MG63 (cell line): ENCODE data around the gene EEF1G. TPM values are rescaled to one million over a fixed set of nuclear protein-coding genes. Genes with fewer than 3 reads are reported as not detected.
A peak's percentile ranks its signal among the peaks of the same experiment; 100 is the strongest.
"Not testable (repeated sequence)": the region's sequence is repeated elsewhere in the genome, so short reads cannot be mapped to it uniquely, and the experiment has no call there.

ENCODE experiments used
- DNase-seq: peaks from one replicate; pipeline ENCODE4 v3.0.0-alpha.2; 2020
- H3K27me3 ChIP-seq: fragments of 250-450 bp; sonication (Bioruptor Pico); 2 replicates; pipeline ENCODE4 v1.5.1; 2020; ENCODE audit warnings: mild to moderate bottlenecking, moderate library complexity
- H3K36me3 ChIP-seq: fragments of 250-450 bp; sonication (Bioruptor Pico); 2 replicates; pipeline ENCODE4 v1.5.1; 2020; ENCODE audit warnings: mild to moderate bottlenecking, moderate library complexity
- H3K4me3 ChIP-seq: fragments of 250-450 bp; sonication (Bioruptor Pico); 2 replicates; pipeline ENCODE4 v1.5.1; 2020; ENCODE audit warnings: mild to moderate bottlenecking, moderate library complexity
- H3K9me3 ChIP-seq: fragments of 250-450 bp; sonication (Bioruptor Pico); 2 replicates; pipeline ENCODE4 v1.5.1; 2020; ENCODE audit warnings: mild to moderate bottlenecking, moderate library complexity
- total RNA-seq: library from RNA; depleted of rRNA; stranded (reverse); fragments of >200 nt; shearing (Covaris generic); gene quantifications from 2 replicates; pipeline ENCODE4 v1.2.3, GENCODE V29; 2014; ENCODE audit warnings: low replicate concordance

EEF1G gene
- total RNA-seq, 1 experiment from 2014 or later = 3,577 TPM

DNA sequence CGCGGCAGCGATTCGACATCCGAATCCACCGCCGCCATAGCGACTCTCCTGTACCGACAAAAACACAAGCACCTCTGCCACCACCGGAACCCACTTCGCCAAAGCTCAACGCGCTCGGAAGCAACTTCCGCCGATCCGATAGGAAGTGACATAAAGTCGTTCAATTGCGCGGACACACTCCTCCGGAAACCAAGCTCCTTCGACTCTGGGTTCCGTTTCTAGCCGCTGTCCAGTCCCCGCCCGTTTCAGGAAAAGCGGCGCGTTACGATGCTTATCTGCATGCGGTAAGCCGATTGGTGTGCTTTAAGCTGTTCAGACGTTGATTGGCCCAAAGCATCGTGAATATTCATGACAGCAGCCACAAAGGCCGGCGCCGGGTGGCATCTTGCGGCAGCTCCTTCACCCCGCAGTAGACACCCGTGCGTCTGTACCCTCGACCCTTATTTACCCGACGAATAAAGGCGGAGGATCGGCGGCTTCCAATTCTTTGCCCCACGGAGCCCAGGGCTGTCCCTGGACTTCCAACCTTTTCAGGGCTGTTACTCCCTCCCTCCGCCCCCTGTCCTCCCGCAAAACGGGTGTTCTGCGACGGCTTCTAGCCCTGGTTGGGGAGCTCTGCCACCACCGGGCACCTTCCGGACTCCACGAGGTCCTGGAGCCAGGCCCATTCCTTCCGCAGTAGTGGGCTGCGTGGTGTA, 17.9 kb upstream of the EEF1G start, which contains the start of gene TUT1:
Gene TUT1 (minus strand): TSS at position 76 of the 698 bp plus-strand sequence. CDS start 38 bp downstream, at position 38.
- Histone ChIP-seq H3K9me3 (no peaks in the 10 kb centered on the region), H3K36me3 (peaks cover 55% of the 10 kb centered on the region)

DNA sequence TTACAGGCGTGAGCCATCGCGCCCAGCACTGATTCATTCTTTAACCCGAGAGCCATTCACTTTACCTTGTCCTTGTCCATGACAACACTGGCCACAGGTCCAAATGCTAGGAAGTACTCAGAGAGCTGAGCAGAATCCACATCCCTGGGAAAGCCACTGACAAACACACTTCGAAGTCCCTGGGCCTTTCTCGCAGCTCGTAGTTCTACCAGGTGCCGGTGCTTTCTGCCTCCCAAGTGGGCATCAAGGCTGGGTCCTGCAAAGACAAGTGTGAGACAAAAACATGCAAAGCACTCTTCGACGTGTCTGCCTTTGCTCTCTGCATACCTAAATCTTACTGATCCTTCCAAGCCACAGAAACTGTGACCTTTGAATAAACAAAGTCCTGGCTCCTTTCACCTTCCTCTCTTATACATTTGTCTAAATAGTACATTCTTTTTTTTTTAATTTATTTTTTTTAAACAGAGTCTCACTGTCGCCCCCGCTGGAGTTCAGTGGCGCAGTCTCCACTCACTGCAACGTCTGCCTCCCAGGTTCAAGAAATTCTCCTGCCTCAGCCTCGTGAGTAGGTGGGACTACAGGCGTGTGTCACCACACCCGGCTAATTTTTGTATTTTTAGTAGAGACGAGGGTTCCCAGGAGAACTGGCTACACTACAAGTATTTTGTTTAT, 15.4 kb upstream of the EEF1G start:
- no peak overlapping the region for H3K4me3 ChIP-seq
- no peak for DNase-seq
- H3K27me3 ChIP-seq = no peaks in the 10 kb centered on the region
- no peaks in the 10 kb centered on the region for H3K9me3 ChIP-seq
- H3K36me3 ChIP-seq = peaks cover 50% of the 10 kb centered on the region

More for the DNA sequence above, 17.9 kb upstream of the EEF1G start, which contains the start of gene TUT1:
- DNase-seq = peak; percentile 95
- Histone ChIP-seq H3K27me3 (no peaks in the 10 kb centered on the region), H3K4me3 (peak within 1 kb of the TSS; percentile 92)

DNA sequence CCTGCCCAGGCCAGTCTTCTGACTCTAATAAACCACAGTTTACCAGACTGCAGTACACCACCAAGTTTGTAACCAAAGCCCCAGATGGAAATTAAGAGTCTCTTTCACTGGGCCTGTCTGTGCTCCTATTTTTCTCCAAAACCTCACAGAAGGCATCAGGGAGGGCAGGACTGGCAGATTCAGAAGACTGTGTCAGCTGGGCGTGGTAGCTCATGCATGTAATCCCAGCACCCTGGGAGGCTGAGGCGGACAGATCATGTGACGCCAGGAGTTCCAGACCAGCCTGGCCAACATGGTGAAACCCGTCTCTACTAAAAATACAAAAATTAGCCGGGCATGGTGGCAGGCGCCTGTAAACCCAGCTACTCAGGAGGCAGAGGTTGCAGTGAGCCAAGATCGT, 11.7 kb upstream of the EEF1G start:
- not testable (repeated sequence) for H3K9me3 ChIP-seq, DNase-seq, H3K27me3 ChIP-seq, H3K4me3 ChIP-seq
- H3K36me3 ChIP-seq = peaks cover 48% of the 10 kb centered on the region

DNA sequence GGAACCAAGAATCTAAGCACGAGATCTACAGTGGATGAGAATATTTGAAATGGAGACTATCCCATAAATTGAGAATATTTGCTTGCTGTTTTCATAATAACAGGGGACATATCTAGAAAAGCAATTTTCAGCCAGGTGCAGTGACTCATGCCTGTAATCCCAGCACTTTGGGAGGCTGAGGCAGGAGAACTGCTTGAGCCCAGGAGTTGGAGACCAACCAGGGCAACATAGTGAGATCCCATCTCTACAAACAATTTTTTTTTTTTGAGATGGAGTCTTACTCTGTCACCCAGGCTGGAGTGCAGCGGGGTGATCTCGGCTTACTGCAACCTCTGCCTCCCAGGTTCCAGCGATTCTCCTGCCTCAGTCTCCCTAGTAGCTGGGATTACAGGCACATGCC, 8.0 kb upstream of the EEF1G start:
- not testable (repeated sequence) for DNase-seq, H3K4me3 ChIP-seq, H3K9me3 ChIP-seq, H3K27me3 ChIP-seq
- H3K36me3 ChIP-seq = peaks cover 37% of the 10 kb centered on the region

DNA sequence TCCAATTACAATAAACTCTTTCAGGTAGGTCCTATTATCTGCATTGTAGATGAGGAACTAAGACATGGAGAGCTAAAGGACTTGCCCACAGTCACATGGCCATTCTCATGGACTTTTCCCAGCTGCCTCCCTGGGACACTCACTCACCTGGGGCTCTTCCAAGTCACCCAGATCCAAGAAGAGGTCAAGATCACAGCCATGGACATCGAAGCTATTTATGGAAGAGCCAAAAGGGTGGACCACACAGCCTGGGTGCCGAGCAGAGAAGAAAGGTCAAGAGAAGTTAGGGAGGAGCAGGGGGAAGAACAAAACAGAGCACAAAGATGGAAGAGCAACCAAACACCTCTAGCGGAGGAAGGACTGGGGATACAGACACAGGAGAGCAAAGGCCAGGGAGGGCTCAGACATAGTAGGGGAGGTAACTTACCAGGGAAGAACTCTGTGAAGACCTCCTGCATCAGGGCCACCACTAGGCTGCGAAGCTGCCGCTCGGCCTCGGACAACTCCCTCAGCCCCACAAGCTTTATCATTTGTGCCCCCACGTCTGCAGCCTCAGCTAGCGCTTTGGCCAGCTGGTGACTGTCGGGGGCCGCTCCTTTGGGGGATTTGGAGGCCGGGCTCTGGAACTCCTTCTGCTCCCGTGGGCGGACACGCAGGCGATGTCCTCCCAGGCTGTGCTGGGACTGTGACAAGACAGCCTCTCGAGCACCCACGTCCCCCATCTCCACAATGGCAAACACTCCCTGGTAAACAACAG, 7.4 kb upstream of the EEF1G start:
- no peak for DNase-seq
- Histone ChIP-seq H3K4me3 (no peak overlapping the region), H3K9me3 (no peaks in the 10 kb centered on the region), H3K27me3 (no peaks in the 10 kb centered on the region), H3K36me3 (peaks cover 40% of the 10 kb centered on the region)

DNA sequence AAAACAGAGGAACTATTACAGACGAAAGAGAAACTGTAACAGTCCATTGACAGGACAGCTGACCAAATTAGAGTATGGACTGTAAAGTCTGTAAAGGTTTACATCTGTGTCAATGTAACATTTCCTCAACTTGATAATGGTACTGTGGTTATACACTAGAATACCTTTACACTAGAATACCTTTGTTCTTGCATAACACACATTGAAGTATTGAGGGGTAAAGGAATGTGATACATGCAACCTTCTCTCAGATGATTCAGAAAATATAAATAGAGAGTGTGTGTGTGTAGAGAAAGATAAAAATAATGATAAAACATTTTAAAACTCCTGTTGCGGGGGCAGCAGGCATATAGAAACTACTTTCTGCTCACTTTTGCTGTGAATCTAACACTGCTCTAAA, 5.6 kb upstream of the EEF1G start:
- H3K4me3 ChIP-seq = no peak overlapping the region
- DNase-seq = no peak
- H3K36me3 ChIP-seq = peaks cover 48% of the 10 kb centered on the region
- H3K9me3 ChIP-seq = no peaks in the 10 kb centered on the region
- H3K27me3 ChIP-seq = no peaks in the 10 kb centered on the region

DNA sequence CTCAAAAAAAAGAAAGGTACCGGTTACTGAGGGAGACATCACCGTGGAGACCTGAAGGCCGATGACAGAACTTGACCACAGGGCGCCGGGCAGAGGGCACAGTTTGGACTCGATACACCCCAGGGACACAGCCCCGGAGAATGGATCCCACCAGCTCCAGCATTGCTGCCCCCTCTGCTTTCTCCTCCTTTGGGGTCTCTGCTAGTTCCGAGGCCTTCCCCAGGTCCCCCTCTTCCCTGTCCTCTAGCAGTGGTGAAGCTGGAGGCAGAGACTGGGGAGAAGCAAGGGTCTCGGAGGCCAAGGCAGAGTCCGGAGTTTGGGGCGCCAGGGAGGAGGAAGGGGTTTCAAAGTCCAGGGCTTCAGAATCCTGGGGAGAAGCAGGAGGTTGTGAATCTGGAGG, 4.8 kb upstream of the EEF1G start:
- no peak for DNase-seq
- Histone ChIP-seq H3K4me3 (no peak overlapping the region), H3K9me3 (no peaks in the 10 kb centered on the region), H3K36me3 (peaks cover 50% of the 10 kb centered on the region), H3K27me3 (no peaks in the 10 kb centered on the region)

DNA sequence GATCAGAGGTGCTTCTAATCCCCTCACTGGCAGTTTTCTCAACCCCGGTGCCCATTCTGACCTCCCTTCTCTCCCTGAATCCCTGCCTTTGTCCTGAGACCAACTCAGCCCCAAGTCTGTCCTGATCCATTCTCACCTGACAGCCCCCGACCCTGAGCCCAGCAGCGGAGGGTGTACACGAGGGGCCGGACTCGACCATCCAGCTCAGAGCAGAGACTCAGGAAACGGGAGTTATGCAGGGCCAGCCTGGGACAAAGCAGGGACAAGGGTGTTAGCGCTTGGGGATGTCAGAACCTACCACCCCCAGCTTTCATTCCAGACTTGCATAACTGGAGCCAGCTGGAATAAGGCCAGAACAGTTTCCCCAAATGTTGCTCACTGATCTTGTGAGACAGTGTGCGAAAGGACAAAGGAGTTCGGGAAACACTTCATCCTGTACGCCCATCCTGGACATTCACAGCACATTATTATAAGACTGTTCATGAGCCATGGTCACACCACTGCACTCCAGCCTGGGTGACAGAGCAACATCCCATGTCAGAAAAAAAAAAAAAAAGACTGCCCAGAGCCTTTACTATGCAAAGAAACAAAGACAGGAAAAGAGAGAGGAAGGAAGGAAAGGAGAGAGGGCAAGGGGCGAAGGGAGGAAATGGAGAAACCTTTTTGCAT, 3.5 kb upstream of the EEF1G start:
- DNase-seq = no peak
- Histone ChIP-seq H3K27me3 (no peaks in the 10 kb centered on the region), H3K4me3 (no peak overlapping the region), H3K9me3 (no peaks in the 10 kb centered on the region), H3K36me3 (peaks cover 60% of the 10 kb centered on the region)

DNA sequence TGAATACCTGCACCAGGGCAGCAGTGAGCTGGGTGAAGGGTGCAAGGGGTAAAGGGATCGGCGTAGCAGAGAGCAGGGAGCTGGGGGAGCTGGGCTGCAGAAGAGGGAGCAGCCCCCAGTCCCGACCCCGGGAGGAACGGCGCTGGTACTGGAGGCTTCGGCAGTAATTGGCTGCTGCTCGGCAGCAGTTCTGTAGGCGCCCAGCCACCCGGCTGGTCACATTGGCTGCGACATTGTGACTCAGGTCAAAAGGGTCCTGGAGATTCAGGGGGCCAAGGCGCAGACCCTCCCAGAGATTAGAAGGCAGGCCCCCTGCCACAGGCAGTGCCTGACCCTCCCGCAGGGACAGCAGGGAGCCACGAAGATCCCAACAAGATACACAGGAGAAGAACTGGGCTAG, 2.1 kb upstream of the EEF1G start:
- Histone ChIP-seq H3K4me3 (no peak overlapping the region), H3K9me3 (no peaks in the 10 kb centered on the region), H3K36me3 (peaks cover 63% of the 10 kb centered on the region), H3K27me3 (no peaks in the 10 kb centered on the region)
- DNase-seq = no peak

DNA sequence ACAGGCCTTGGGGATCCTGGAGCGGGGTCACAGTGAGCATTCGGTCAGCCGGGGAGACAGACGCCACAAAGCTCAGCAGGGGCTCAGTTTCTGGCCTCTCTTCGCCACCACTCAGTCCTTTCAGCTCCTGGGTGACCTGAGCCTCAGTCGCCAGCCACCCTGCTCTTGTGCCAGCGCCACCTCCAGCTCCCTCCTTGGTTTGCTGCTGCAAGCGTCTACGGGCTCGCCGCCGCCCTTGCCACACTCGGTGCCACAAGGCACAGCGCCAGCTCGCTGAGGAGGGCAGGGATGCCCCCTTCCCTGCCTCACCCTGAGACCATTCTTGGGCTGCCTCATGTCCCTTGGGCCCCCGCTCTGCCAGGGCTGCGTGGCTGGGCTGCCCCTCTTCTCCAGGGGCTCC, 1.5 kb upstream of the EEF1G start:
- peaks cover 69% of the 10 kb centered on the region for H3K36me3 ChIP-seq
- H3K9me3 ChIP-seq = no peaks in the 10 kb centered on the region
- no peaks in the 10 kb centered on the region for H3K27me3 ChIP-seq
- DNase-seq = no peak
- H3K4me3 ChIP-seq = peak overlapping the region; percentile 82

DNA sequence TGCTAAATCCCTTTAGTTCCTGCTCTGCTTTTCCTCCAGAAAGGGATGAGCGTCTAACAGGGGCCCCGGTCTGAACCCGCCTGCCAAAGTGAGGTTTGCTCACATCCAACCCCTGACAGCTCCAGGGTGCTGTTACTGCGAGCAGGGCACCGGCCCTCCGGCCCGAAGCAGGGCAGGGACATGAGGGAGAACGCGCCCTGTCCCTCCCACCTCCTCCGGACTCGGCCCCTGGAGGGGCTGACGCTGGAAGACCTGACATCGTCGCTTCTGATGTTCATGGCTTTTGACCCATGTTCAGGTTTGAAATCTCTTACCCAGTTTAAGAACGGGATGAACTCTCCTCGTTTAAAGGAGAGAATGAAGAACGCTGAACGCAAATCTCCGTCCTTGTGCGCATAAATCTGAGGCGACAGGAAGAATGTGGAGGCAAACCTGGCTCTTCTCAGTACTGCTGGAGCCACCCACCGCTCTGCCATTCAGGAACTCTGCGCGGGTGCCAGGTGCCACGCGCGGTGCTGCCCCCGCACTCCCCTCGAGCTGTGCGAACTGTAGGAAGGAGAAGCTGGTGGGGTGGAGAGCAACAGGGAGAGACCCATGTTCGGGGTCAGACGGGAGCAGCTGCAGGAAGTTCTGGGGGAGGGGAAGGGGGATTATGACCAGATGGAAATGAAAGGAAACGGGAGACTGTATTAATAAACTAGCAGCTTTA, 826 bp upstream of the EEF1G start:
- DNase-seq = no peak
- H3K27me3 ChIP-seq = no peaks in the 10 kb centered on the region
- peaks cover 72% of the 10 kb centered on the region for H3K36me3 ChIP-seq
- H3K9me3 ChIP-seq = no peaks in the 10 kb centered on the region
- peak overlapping the region; percentile 82 for H3K4me3 ChIP-seq

DNA sequence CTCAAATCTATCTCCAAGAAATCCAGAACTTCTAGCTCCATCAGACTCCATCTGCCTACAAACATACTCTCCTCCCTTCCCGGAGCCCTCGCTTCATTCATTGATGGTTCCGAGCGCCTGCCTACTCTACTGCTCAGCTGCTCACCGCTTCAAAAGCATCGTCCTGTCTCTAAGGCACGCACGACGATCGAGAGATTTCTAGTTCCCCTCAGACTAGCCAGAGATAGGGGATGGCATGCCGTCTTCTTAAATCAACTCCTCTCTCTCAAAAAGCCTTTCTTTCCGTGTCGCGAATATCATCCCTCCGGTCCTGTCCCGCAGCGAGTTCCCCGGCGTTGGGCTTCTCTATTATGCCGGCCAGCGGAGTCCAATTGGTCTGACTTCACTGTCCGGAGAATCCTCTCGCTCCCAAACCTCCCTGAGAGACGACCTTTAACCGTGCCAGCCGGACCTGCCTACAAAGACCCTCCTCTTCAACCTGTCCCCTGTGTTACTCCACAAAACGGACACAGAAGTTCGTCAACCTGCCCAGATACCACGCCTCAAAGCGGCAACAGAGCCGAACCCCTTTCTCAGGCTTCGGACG, 592 bp downstream of the EEF1G start:
- Histone ChIP-seq H3K36me3 (peaks cover 82% of the 10 kb centered on the region), H3K4me3 (peak overlapping the region; percentile 82), H3K9me3 (no peaks in the 10 kb centered on the region), H3K27me3 (no peaks in the 10 kb centered on the region)
- no peak for DNase-seq

DNA sequence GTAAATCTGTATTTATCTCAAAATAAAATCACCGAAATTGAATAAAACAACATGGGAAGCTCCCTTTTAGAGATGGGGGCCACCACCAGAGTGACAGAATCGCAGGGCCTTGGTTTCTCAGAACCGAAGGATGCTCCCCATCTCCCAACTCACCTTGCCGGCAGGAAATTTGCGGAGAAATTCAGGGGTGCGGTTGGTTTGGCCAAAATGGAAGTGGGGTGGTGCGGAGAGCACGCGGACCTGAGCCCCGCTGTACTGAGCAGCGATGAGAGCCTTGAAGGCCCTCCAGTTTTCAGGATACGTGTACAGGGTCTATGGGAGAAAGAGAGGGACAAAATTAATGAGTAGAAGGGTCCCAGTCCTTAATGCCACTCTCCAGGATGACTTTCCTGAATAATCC, 1.3 kb downstream of the EEF1G start:
- Histone ChIP-seq H3K36me3 (peaks cover 89% of the 10 kb centered on the region), H3K4me3 (peak overlapping the region; percentile 82)
- DNase-seq = no peak

DNA sequence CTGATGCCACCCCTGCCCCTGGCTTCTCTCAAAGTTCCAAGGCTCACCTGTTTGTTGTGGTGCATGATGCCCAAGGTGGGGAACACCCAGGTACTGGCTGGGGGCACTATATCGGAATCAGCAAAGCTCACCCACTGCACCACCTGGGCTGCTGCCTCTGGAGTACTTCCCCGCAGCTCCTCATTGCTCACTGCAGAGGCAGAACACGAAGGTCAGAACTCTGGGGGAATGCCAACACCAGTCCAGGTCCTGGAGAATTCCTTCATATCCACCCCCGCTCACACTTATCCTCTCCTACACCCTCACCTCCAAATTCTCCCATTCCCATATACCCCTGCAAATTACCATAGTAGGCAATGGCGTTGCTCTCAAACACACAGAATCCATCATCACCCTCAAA, 2.2 kb downstream of the EEF1G start:
- Histone ChIP-seq H3K4me3 (peak overlapping the region; percentile 82), H3K36me3 (peaks cover 94% of the 10 kb centered on the region)
- not testable (repeated sequence) for H3K9me3 ChIP-seq, H3K27me3 ChIP-seq, DNase-seq

More for the DNA sequence above, 1.3 kb downstream of the EEF1G start:
- Histone ChIP-seq H3K9me3 (no peaks in the 10 kb centered on the region), H3K27me3 (no peaks in the 10 kb centered on the region)

DNA sequence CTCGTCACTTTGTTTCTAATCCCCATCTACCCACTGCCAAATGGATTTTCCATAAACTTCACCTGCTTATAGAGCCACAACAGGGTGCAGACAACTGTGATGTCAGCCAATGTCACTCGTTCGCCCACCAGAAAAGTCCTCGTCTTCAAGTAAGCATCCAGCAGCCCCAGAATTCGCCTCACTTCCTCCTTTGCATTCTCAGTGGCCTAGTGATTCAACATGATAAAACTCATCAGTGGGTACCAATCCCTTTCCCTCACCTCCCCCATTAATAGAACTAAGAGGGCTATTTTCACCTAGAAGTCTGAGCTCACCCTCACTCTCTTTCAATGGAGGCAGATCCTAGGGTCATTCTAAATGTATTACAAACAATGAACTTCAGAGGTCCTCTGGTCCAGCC, 2.8 kb downstream of the EEF1G start:
- not testable (repeated sequence) for H3K27me3 ChIP-seq, DNase-seq, H3K9me3 ChIP-seq
- peaks cover 94% of the 10 kb centered on the region for H3K36me3 ChIP-seq
- peak overlapping the region; percentile 82; the same call in 1 of the 2 replicates for H3K4me3 ChIP-seq

DNA sequence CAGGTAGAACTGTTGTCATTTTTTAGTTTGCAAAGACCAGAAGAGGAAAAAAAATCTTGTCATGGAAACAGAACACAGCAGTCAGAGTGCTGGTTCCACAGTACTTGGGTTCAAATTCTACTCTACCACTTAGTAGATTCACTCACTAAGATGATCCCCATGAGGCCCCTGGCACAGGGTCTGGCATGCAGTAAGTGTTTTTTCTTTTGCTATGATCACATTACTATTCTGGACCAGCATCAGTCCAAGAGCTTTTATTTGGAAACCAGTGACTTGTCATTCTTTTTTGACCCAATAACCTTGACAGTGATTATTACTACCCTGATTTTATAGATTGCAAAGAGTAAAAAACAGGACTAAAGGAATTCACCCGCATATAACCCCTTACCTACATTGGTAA, 4.1 kb downstream of the EEF1G start:
- no peak overlapping the region for H3K4me3 ChIP-seq
- DNase-seq = no peak
- peaks cover 93% of the 10 kb centered on the region for H3K36me3 ChIP-seq

More for the DNA sequence above, 4.1 kb downstream of the EEF1G start:
- no peaks in the 10 kb centered on the region for H3K27me3 ChIP-seq
- no peaks in the 10 kb centered on the region for H3K9me3 ChIP-seq
